Right ventricle myocardium superior (tissue), 1 donor: ENCODE data around the gene PCLAF. TPM values are rescaled to one million over a fixed set of nuclear protein-coding genes. Genes with fewer than 3 reads are reported as not detected.
"Not testable (repeated sequence)": the region's sequence is repeated elsewhere in the genome, so short reads cannot be mapped to it uniquely, and the experiment has no call there.

Source experiments
- ATAC-seq: fragments of 200-7000 bp; cut with Tn5 transposase; one replicate; pipeline ENCODE4 v1.9.1; 2020; ENCODE audit warnings: mild to moderate bottlenecking; ENCODE audit not compliant: poor library complexity
- DNase-seq: peaks from one replicate; pipeline ENCODE4 v3.0.0-alpha.2; 2020
- intact Hi-C: fragments of 100-400 bp; cut with DNase I; formaldehyde crosslinking; loops from one replicate; pipeline ENCODE4 v1.11.2; 2022
- total RNA-seq: library from RNA; stranded (reverse); fragmentation: NEBNext Ultra II Directional; extraction: Animal tissue kit (Norgen Biotek cat#: 25700); gene quantifications from one replicate; pipeline ENCODE4 v1.2.1, GENCODE V29; 2021
- donor health status: DM: no; HTN: yes; CAD: no; lungs with severe emphysema.

PCLAF gene
- total RNA-seq, 1 donor from 2014 or later = 0.59 TPM

- ATAC-seq (no peak), DNase-seq (no peak)
- intact Hi-C loops = no loop called here
These were observed 43.5 kb downstream of the PCLAF start for GRCh38 chr15:64337761-64338160.

DNA sequence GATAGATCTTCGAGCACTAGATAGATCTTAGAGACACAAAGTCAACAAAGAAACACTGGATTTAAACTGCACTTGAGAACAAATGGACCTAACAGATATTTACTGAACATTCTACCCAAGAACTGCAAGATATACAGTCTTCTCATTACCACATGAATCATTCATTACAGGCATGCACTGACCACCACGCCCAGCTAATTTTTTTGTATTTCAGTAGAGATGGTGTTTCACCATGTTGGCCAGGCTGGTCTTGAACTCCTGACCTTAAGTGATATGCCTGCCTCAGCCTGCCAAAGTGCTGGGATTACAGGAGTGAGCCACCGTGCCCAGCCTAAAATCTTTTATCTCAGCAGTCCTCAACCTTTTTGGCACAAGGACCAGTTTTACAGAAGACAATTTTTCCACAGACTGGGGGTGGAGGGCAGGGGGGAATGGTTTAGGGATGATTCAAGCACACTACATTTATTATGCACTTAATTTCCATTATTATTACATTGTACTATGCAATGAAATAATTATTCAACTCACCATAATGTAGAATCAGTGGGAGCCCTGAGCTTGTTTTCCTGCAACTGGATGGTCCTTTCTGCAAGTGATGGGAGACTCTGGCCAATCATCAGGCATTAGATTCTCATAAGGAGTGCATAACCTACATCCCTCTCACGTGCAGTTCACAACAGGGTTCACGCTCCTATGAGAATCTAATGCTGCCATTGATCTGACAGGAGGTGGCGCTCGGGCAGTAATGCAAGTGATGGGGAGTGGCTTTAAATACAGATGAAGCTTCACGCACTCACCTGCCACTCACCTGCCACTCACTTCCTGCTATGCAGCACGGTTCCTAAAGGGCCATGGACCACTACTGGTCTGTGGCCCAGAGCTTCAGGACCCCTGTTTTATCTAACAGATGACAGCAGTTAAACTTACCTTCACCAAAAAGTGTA, 47.0 kb downstream of the PCLAF start:
- intact Hi-C loops = no loop called here
- DNase-seq (no peak), ATAC-seq (no peak)

- no peak for DNase-seq
- intact Hi-C loops = no loop called here
- no peak for ATAC-seq
These were observed 47.7 kb downstream of the PCLAF start for GRCh38 chr15:64333516-64333915.

GRCh38 chr15:64331668-64332067, 49.6 kb downstream of the PCLAF start:
- ATAC-seq, DNase-seq, intact Hi-C loops: not testable (repeated sequence)

DNA sequence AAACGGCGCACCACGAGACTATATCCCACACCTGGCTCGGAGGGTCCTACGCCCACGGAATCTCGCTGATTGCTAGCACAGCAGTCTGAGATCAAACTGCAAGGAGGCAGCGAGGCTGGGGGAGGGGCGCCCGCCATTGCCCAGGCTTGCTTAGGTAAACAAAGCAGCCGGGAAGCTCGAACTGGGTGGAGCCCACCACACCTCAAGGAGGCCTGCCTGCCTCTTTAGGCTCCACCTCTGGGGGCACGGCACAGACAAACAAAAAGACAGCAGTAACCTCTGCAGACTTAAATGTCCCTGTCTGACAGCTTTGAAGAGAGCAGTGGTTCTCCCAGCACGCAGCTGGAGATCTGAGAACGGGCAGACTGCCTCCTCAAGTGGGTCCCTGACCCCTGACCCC, 54.3 kb downstream of the PCLAF start:
- DNase-seq, intact Hi-C loops, ATAC-seq: not testable (repeated sequence)

DNA sequence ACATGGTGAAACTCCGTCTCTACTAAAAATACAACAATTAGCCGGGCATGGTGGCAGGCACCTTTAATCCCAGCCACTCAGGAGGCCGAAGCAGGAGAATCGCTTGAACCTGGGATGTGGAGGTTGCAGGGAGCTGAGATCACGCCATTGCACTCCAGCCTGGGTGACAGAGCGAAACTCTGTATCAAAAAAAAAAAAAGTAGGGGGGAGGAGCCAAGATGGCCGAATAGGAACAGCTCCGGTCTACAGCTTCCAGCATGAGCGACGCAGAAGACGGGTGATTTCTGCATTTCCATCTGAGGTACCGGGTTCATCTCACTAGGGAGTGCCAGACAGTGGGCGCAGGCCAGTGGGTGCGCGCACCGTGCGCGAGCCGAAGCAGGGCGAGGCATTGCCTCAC, 54.8 kb downstream of the PCLAF start:
- ATAC-seq, intact Hi-C loops, DNase-seq: not testable (repeated sequence)

DNA sequence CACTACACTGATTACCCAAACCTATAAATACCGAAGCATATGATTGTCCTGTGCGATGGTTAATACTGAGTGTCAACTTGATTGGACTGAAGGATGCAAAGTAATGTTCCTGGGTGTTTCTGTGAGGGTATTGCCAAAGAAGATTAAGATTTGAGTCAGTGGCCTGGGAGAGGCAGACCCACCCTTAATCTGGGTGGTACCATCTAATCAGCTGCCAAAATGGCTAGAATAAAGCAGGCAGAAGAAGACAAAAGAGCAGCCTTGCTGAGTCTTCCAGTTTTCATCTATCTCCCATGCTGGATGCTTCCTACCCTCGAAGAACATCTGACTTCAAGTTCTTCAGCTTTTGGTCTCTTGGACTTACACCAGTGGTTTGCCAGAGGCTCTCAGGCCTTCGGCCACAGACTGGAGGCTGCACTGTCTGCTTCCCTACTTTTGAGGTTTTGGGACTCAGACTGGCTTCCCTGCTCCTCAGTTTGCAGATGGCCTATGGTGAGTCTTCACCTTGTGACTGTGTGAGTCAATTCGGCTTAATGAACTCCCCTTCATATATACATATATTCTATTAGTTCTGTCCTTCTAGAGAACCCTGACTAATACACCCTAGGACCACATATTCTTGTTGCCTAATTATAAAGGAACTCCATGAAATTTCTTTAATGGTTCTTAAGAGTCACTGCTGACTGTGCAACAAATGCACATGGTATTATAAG, 56.9 kb downstream of the PCLAF start:
- intact Hi-C loops = no loop called here
- ATAC-seq = no peak
- DNase-seq = no peak

DNA sequence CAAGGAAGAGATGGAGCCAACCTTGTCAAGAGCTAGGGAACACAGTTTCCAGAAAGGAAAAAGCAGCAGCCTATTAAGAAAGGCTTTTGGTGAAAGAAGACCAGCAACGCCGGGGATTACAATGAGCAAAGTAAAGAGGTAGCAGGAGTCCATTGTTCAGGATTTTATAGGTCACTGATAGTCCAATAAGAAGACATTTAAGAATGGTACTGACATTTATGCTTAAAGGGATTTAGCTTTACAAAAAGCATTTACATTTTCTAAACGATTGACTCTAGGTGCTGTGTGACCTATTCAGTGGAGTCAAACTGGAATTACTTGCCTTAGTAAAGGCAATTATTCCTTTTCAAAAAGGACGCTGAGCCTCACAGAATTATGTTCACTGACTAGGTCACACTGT, 66.0 kb downstream of the PCLAF start:
- intact Hi-C loops = no loop called here
- DNase-seq (no peak), ATAC-seq (no peak)

GRCh38 chr15:64314456-64314855, 66.8 kb downstream of the PCLAF start:
- no peak for ATAC-seq
- no peak for DNase-seq
- intact Hi-C loops = no loop called here

Other genes starting within 250 kb of the PCLAF start
- gene SNX22, start 229.7 kb downstream of the PCLAF start, total RNA-seq = 4.2 TPM
- gene PPIB, start 218.4 kb downstream of the PCLAF start, total RNA-seq = 94.9 TPM
- gene CSNK1G1, start 25.3 kb downstream of the PCLAF start, total RNA-seq = 6.0 TPM
- gene TRIP4, start 6.4 kb upstream of the PCLAF start, total RNA-seq = 13.1 TPM
- gene ZNF609, start 79.1 kb upstream of the PCLAF start, total RNA-seq = 15.5 TPM